Measurements from ENCODE around the gene CYTH1.

GRCh38 chr17:78684026-78684425, 98.0 kb downstream of the CYTH1 start:
- TF ChIP-seq, protein P1, sequence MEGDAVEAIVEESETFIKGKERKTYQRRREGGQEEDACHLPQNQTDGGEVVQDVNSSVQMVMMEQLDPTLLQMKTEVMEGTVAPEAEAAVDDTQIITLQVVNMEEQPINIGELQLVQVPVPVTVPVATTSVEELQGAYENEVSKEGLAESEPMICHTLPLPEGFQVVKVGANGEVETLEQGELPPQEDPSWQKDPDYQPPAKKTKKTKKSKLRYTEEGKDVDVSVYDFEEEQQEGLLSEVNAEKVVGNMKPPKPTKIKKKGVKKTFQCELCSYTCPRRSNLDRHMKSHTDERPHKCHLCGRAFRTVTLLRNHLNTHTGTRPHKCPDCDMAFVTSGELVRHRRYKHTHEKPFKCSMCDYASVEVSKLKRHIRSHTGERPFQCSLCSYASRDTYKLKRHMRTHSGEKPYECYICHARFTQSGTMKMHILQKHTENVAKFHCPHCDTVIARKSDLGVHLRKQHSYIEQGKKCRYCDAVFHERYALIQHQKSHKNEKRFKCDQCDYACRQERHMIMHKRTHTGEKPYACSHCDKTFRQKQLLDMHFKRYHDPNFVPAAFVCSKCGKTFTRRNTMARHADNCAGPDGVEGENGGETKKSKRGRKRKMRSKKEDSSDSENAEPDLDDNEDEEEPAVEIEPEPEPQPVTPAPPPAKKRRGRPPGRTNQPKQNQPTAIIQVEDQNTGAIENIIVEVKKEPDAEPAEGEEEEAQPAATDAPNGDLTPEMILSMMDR (IDR thresholded peaks at IDR 0.05) = no peak
- TF ChIP-seq POLR2AphosphoS5 (IDR thresholded peaks at IDR 0.05; ENCODE audit: low read depth, low read length) = no peak
- no peak for TF ChIP-seq REST (IDR thresholded peaks at IDR 0.05; ENCODE audit: insufficient read depth in 1 of 2, low read depth in 2 of 2, low read length in 1 of 2)
- no peak for TF ChIP-seq TCF7L2 (IDR thresholded peaks at IDR 0.05; ENCODE audit: low read depth, low read length)
- no peak for TF ChIP-seq SIN3A (IDR thresholded peaks at IDR 0.05; ENCODE audit: borderline replicate concordance, insufficient read depth, low read depth, low read length)
